Endodermal cell (in vitro differentiated cells): ENCODE measurements around the gene GLIS1. TPM values are rescaled to one million over a fixed set of nuclear protein-coding genes. Genes with fewer than 3 reads are reported as not detected.

ENCODE experiments used
- DNase-seq: peaks from one replicate; pipeline ENCODE4 v3.0.0-alpha.2; 2017
- H3K27ac ChIP-seq: 2 replicates; pipeline ENCODE4 v1.5.1; 2013; ENCODE audit warnings: mild to moderate bottlenecking, low read depth, low read length, moderate library complexity
- H3K27me3 ChIP-seq: 2 replicates; pipeline ENCODE4 v1.6.1; 2013; ENCODE audit warnings: mild to moderate bottlenecking, low read length, moderate library complexity; ENCODE audit not compliant: insufficient read depth, control insufficient read depth, poor library complexity, severe bottlenecking
- H3K36me3 ChIP-seq: 2 replicates; pipeline ENCODE4 v1.7.0; 2013; ENCODE audit warnings: mild to moderate bottlenecking, low read length, moderate library complexity; ENCODE audit not compliant: control insufficient read depth, insufficient read depth
- H3K4me1 ChIP-seq: one replicate; pipeline ENCODE4 v1.7.0; 2013; ENCODE audit warnings: low read length; ENCODE audit not compliant: control insufficient read depth, insufficient read depth
- H3K4me3 ChIP-seq: 2 replicates; pipeline ENCODE4 v1.5.1; 2013; ENCODE audit warnings: mild to moderate bottlenecking, low read length, moderate library complexity
- H3K9ac ChIP-seq: 2 replicates; pipeline ENCODE4 v1.6.1; 2013; ENCODE audit warnings: mild to moderate bottlenecking, low read length, moderate library complexity; ENCODE audit not compliant: poor library complexity, severe bottlenecking; ENCODE audit errors: extremely low read depth
- H3K9me3 ChIP-seq: 2 replicates; pipeline ENCODE4 v1.6.1; 2013; ENCODE audit warnings: mild to moderate bottlenecking, low read length, moderate library complexity; ENCODE audit not compliant: control insufficient read depth
- H3K27ac Mint-ChIP-seq: 2 replicates; pipeline ENCODE4 v1.8.0; 2020; ENCODE audit warnings: mixed read lengths
- H3K27me3 Mint-ChIP-seq: 2 replicates; pipeline ENCODE4 v1.8.0; 2021; ENCODE audit warnings: mild to moderate bottlenecking, mixed read lengths; ENCODE audit not compliant: insufficient read depth
- H3K36me3 Mint-ChIP-seq: 2 replicates; pipeline ENCODE4 v1.8.0; 2020; ENCODE audit warnings: low read depth, mixed read lengths
- H3K4me1 Mint-ChIP-seq: 2 replicates; pipeline ENCODE4 v1.8.0; 2020; ENCODE audit warnings: mixed read lengths
- H3K4me3 Mint-ChIP-seq: 2 replicates; pipeline ENCODE4 v1.8.0; 2020; ENCODE audit warnings: mild to moderate bottlenecking, moderate library complexity, mixed read lengths
- H3K9me3 Mint-ChIP-seq: 2 replicates; pipeline ENCODE4 v1.8.0; 2020; ENCODE audit warnings: mild to moderate bottlenecking, mixed read lengths
- CTCF ChIP-seq: fragments of 200-600 bp; sonication (generic); conservative IDR thresholded peaks from 2 replicates; pipeline ENCODE4 v1.5.0; 2021; ENCODE audit warnings: antibody characterized with exemption, mild to moderate bottlenecking
- WGBS, 2 experiments: methylation state at CpG; one replicate each; pipeline versions ENCODE4 v1.1.5 to v1.1.7; 2013; ENCODE audit warnings: missing lambda C conversion rate in 2 of 2, mixed read lengths in 1 of 2; ENCODE audit not compliant: insufficient coverage in 1 of 2, insufficient read length in 1 of 2; 5-methylcytosine and 5-hydroxymethylcytosine counted together
- total RNA-seq, 2 donors: library from RNA; stranded (reverse); fragmentation: NEBNext Ultra II Directional in 1 of 2; extraction: Animal tissue kit (Norgen Biotek cat#: 25700) in 1 of 2; gene quantifications; 2 replicates in 1 of 2; 3 replicates in 1 of 2; pipeline ENCODE4 v1.2.1, GENCODE V29; 2021

Gene GLIS1
- total RNA-seq, 2 donors from 2014 or later: 2.1 to 3.9 TPM

DNA sequence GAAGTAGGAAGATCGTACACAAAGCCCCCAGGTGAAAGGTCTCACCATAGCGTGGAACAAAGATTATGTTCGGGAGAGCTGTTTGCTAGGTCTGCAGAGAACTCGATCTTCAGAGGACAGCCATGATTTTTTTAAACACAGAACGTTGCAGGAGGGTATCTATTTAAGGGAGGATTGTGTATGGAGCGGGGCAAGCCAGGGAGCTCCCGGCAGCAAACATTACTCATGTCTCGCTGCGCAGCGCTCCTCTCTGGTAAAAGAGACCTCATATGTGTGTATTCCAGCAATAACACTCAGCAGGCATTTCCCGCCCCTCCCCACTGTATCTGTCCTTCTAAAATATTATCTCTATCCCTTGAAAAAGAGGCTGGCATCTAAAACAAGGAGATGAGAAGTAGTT lies 2.7 kb downstream of the GLIS1 start:
- H3K27ac ChIP-seq: no peak overlapping the region
- no peak for DNase-seq
- Mint-ChIP-seq H3K27me3 (peaks cover 45% of the 10 kb centered on the region), H3K36me3 (no peaks in the 10 kb centered on the region), H3K4me3 (no peak overlapping the region), H3K4me1 (peaks cover 20% of the 10 kb centered on the region), H3K9me3 (no peaks in the 10 kb centered on the region), H3K27ac (no peak overlapping the region)
- no peaks in the 10 kb centered on the region for H3K36me3 ChIP-seq
- H3K9ac ChIP-seq: no peak overlapping the region
- no peak overlapping the region for H3K4me3 ChIP-seq
- TF ChIP-seq CTCF: no peak
- no peaks in the 10 kb centered on the region for H3K9me3 ChIP-seq
- WGBS, 2 experiments: 84 to 90% methylated on average over 8 to 11 of the region's 11 CpGs
- H3K27me3 ChIP-seq: peaks cover 51% of the 10 kb centered on the region
- peaks cover 11% of the 10 kb centered on the region for H3K4me1 ChIP-seq

DNA sequence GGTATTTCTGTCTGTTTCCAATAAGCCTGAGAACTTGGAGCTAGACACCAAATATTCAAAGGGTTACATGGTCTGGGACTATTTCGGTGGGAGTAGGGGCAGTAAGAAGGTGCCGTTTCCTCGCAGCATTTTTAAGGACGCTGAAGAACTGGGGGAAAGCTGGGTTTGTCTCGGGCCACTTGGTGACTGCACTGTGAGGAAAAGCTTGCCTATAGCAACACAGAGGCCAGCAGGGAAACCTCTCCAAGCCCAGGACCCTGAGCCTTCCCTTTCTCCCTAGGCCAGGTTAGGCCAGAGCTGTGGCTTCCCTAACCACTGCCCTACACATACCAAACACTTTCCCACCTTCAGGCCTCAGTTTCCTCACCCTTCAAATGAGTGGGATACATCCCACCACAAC lies 3.3 kb downstream of the GLIS1 start:
- 82 to 83% methylated on average over 5 of the region's 5 CpGs for WGBS, 2 experiments
- TF ChIP-seq CTCF: no peak

GRCh38 chr1:53735261-53735660 lies 3.7 kb downstream of the GLIS1 start:
- Histone ChIP-seq H3K27ac (no peak overlapping the region), H3K9me3 (no peaks in the 10 kb centered on the region), H3K4me1 (peaks cover 11% of the 10 kb centered on the region), H3K9ac (no peak overlapping the region), H3K36me3 (no peaks in the 10 kb centered on the region), H3K4me3 (no peak overlapping the region), H3K27me3 (peaks cover 49% of the 10 kb centered on the region)
- peaks cover 35% of the 10 kb centered on the region for H3K27me3 Mint-ChIP-seq
- 79 to 87% methylated on average over 3 to 5 of the region's 5 CpGs for WGBS, 2 experiments
- TF ChIP-seq CTCF: no peak
- no peaks in the 10 kb centered on the region for H3K36me3 Mint-ChIP-seq
- H3K4me3 Mint-ChIP-seq: no peak overlapping the region
- DNase-seq: no peak
- no peak overlapping the region for H3K27ac Mint-ChIP-seq
- no peaks in the 10 kb centered on the region for H3K9me3 Mint-ChIP-seq
- peaks cover 20% of the 10 kb centered on the region for H3K4me1 Mint-ChIP-seq

More for the DNA sequence above, 3.3 kb downstream of the GLIS1 start:
- no peak overlapping the region for H3K27ac ChIP-seq
- H3K27me3 ChIP-seq: peaks cover 53% of the 10 kb centered on the region
- H3K4me1 ChIP-seq: peaks cover 11% of the 10 kb centered on the region
- Mint-ChIP-seq H3K27ac (no peak overlapping the region), H3K4me1 (peaks cover 20% of the 10 kb centered on the region), H3K4me3 (no peak overlapping the region), H3K27me3 (peaks cover 39% of the 10 kb centered on the region), H3K36me3 (no peaks in the 10 kb centered on the region), H3K9me3 (no peaks in the 10 kb centered on the region)
- H3K9me3 ChIP-seq: no peaks in the 10 kb centered on the region
- H3K36me3 ChIP-seq: no peaks in the 10 kb centered on the region
- H3K4me3 ChIP-seq: no peak overlapping the region
- H3K9ac ChIP-seq: no peak overlapping the region
- no peak for DNase-seq
